GM12874 (cell line): Measurements from ENCODE around the gene BSN.

Experiments
- CTCF ChIP-seq: IDR thresholded peaks from 2 replicates; pipeline ENCODE4 v1.5.1; 2011; ENCODE audit warnings: low read depth, mild to moderate bottlenecking, control low read depth, low read length, moderate library complexity; ENCODE audit not compliant: insufficient read depth

BSN gene

DNA sequence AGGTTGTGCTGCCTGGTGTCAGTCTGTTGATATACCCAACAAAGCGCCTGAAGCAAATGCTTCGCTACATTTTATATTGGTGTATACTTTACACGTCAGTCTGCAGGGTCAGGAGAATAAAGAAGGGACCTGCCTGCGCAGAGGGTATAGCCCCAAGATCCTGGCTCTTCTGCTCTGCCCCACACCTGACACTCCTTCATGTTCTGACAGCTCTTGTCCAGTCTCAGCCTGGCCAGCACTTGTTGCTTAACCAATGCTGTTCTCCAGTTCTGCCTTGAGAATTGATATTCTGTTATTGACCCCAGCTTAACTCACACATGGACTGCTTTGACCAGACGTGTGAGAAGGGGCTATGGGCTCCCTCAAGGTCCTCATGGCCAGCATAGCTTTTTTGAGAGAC, 35.8 kb upstream of the BSN start:
- no peak for TF ChIP-seq CTCF

DNA sequence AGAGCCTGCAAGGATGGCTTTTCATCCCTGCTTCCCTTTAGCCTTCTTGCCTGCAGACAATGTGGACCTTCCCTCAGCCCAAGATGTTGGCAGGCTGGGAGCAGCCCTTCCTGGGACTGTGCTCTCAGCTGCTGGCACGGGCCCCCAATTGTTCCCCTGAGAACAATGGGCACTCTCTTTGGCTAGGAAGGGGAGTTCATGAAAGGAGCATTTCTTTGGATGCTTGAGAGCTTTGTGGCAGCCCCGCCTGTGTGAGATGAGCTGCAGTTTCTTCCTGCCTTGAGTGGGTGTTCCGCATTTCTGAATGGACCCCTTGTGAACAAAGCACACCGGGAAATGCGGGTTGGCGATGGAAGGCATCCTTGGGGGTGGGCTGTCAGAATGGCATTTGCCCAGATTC, 35.0 kb upstream of the BSN start:
- no peak for TF ChIP-seq CTCF

GRCh38 chr3:49519916-49520385, 34.3 kb upstream of the BSN start:
- no peak for TF ChIP-seq CTCF

DNA sequence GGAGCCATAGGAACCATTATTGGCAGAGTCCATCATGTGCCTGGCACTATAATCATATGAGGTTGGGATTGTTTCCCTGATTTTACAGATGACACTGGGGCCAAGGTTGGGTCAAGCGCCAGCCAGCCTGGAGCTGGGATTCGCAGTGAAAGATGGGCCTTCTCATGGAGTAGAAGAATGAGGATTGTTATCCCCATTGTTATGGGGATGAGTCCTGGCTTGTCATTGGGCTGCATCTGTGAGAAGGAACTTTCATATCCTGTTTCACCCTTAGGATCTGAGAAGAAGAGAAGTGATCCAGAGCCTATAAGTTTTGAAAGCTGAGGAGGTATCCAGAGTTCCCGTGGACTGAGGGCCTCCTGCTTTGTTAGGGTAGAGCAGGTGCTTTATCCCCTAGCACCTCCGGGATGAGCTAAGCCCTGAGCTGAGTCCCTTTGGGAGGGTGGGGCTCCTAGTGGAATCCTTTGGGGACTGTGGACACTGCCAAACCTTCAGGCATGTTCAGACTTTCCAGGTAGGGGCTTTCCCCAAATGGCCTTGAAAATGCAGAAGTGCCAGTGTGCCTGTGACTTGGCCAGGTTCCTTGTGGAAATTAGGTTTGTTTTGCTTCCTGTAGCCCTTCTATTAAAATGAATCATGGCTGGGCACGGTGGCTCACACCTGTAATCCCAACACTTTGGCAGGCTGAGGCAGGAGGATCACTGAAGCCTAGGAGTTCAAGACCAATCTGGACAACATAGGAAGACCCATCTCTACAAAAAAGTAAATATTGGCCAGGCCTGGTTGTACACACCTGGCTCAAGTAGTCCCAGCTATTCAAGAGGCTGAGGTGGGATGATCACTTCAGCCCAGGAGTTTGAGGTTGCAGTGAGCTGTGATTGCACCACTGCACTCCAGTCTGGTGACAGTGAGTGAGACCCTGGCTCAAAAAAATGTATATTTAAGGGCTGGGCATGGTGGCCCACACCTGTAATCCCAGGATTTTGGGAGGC, 30.2 kb upstream of the BSN start:
- TF ChIP-seq CTCF, result no peak

DNA sequence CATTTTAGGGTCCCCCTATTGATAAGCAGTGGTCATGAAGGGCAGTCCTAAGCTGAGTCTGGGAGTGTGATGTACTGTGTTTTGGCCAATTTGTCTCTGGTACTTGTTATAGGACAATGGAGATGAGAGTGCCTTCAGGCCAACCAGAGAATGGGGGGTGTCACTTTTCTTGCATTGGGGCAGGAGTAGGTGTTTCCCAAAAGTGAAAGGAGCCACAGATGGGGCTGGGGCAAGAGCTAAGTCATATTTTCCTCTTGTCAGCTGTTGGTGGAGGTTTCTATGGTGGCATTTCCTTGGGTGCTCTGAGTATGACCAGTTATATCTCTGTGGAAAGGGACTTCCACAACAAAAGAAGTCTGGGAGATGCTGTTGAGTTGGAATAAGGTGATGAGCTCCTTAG, 24.7 kb upstream of the BSN start:
- TF ChIP-seq CTCF, result no peak

DNA sequence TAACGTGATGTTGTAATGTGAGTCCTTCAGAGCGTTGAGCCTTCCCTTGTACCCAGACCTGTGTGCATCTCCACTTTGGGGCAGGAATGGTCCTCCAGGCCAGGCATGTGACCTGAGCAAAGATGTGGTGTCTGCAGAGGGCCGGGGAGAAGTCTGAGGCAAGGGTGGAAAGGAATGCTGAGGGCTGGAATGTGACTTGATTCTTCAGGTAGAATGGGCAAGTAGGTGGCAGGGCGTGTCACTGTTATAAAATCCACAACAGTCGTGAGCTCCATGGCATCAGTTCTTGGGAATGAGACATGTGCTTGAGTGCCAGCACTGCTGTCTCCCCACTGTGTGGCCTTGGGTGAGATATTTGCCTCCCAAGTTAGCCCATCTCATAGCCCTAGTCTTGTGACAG, 24.0 kb upstream of the BSN start:
- no peak for TF ChIP-seq CTCF

GRCh38 chr3:49530701-49531100, 23.6 kb upstream of the BSN start:
- TF ChIP-seq CTCF, result no peak
